Endodermal cell (in vitro differentiated cells): ENCODE data around the gene AP1AR. TPM values are rescaled to one million over a fixed set of nuclear protein-coding genes. Genes with fewer than 3 reads are reported as not detected.

Source experiments
- DNase-seq: peaks from one replicate; pipeline ENCODE4 v3.0.0-alpha.2; 2017
- H3K27ac ChIP-seq: 2 replicates; pipeline ENCODE4 v1.5.1; 2013; ENCODE audit warnings: mild to moderate bottlenecking, low read depth, low read length, moderate library complexity
- H3K27me3 ChIP-seq: 2 replicates; pipeline ENCODE4 v1.6.1; 2013; ENCODE audit warnings: mild to moderate bottlenecking, low read length, moderate library complexity; ENCODE audit not compliant: insufficient read depth, control insufficient read depth, poor library complexity, severe bottlenecking
- H3K36me3 ChIP-seq: 2 replicates; pipeline ENCODE4 v1.7.0; 2013; ENCODE audit warnings: mild to moderate bottlenecking, low read length, moderate library complexity; ENCODE audit not compliant: control insufficient read depth, insufficient read depth
- H3K4me1 ChIP-seq: one replicate; pipeline ENCODE4 v1.7.0; 2013; ENCODE audit warnings: low read length; ENCODE audit not compliant: control insufficient read depth, insufficient read depth
- H3K4me3 ChIP-seq: 2 replicates; pipeline ENCODE4 v1.5.1; 2013; ENCODE audit warnings: mild to moderate bottlenecking, low read length, moderate library complexity
- H3K9ac ChIP-seq: 2 replicates; pipeline ENCODE4 v1.6.1; 2013; ENCODE audit warnings: mild to moderate bottlenecking, low read length, moderate library complexity; ENCODE audit not compliant: poor library complexity, severe bottlenecking; ENCODE audit errors: extremely low read depth
- H3K9me3 ChIP-seq: 2 replicates; pipeline ENCODE4 v1.6.1; 2013; ENCODE audit warnings: mild to moderate bottlenecking, low read length, moderate library complexity; ENCODE audit not compliant: control insufficient read depth
- H3K27ac Mint-ChIP-seq: 2 replicates; pipeline ENCODE4 v1.8.0; 2020; ENCODE audit warnings: mixed read lengths
- H3K27me3 Mint-ChIP-seq: 2 replicates; pipeline ENCODE4 v1.8.0; 2021; ENCODE audit warnings: mild to moderate bottlenecking, mixed read lengths; ENCODE audit not compliant: insufficient read depth
- H3K36me3 Mint-ChIP-seq: 2 replicates; pipeline ENCODE4 v1.8.0; 2020; ENCODE audit warnings: low read depth, mixed read lengths
- H3K4me1 Mint-ChIP-seq: 2 replicates; pipeline ENCODE4 v1.8.0; 2020; ENCODE audit warnings: mixed read lengths
- H3K4me3 Mint-ChIP-seq: 2 replicates; pipeline ENCODE4 v1.8.0; 2020; ENCODE audit warnings: mild to moderate bottlenecking, moderate library complexity, mixed read lengths
- H3K9me3 Mint-ChIP-seq: 2 replicates; pipeline ENCODE4 v1.8.0; 2020; ENCODE audit warnings: mild to moderate bottlenecking, mixed read lengths
- CTCF ChIP-seq: fragments of 200-600 bp; sonication (generic); conservative IDR thresholded peaks from 2 replicates; pipeline ENCODE4 v1.5.0; 2021; ENCODE audit warnings: antibody characterized with exemption, mild to moderate bottlenecking
- WGBS, 2 experiments: methylation state at CpG; one replicate each; pipeline versions ENCODE4 v1.1.5 to v1.1.7; 2013; ENCODE audit warnings: missing lambda C conversion rate in 2 of 2, mixed read lengths in 1 of 2; ENCODE audit not compliant: insufficient coverage in 1 of 2, insufficient read length in 1 of 2; 5-methylcytosine and 5-hydroxymethylcytosine counted together
- total RNA-seq, 2 donors: library from RNA; stranded (reverse); fragmentation: NEBNext Ultra II Directional in 1 of 2; extraction: Animal tissue kit (Norgen Biotek cat#: 25700) in 1 of 2; gene quantifications; 2 replicates in 1 of 2; 3 replicates in 1 of 2; pipeline ENCODE4 v1.2.1, GENCODE V29; 2021

AP1AR gene
- total RNA-seq, 2 donors from 2014 or later, result 22.7 to 24.8 TPM

- no peak for DNase-seq
- Mint-ChIP-seq H3K27me3 (no peaks in the 10 kb centered on the region), H3K9me3 (no peaks in the 10 kb centered on the region), H3K36me3 (peaks cover 26% of the 10 kb centered on the region), H3K4me3 (no peak overlapping the region), H3K27ac (no peak overlapping the region), H3K4me1 (peaks cover 4% of the 10 kb centered on the region)
- Histone ChIP-seq H3K27ac (no peak overlapping the region), H3K9ac (no peak overlapping the region), H3K36me3 (peaks cover 29% of the 10 kb centered on the region), H3K4me3 (no peak overlapping the region), H3K27me3 (no peaks in the 10 kb centered on the region), H3K4me1 (no peaks in the 10 kb centered on the region), H3K9me3 (peaks cover 3% of the 10 kb centered on the region)
- 95 to 100% methylated on average over 2 of the region's 2 CpGs for WGBS, 2 experiments
- no peak for TF ChIP-seq CTCF
Measured at GRCh38 chr4:112257098-112257497, 25.5 kb downstream of the AP1AR start.

GRCh38 chr4:112266823-112267222, 35.2 kb downstream of the AP1AR start:
- peak; percentile 72 for TF ChIP-seq CTCF
- no peak overlapping the region for H3K27ac ChIP-seq
- H3K27ac Mint-ChIP-seq, result no peak overlapping the region

GRCh38 chr4:112270051-112270450, 38.5 kb downstream of the AP1AR start:
- WGBS, 2 experiments, result 93% methylated on average over 1 of the region's 1 CpG; no CpG with 5 or more reads in 1 of the 2 experiments
- Mint-ChIP-seq H3K4me3 (no peak overlapping the region), H3K36me3 (peaks cover 25% of the 10 kb centered on the region), H3K27ac (no peak overlapping the region), H3K9me3 (peaks cover 3% of the 10 kb centered on the region), H3K4me1 (peaks cover 12% of the 10 kb centered on the region), H3K27me3 (no peaks in the 10 kb centered on the region)
- Histone ChIP-seq H3K9me3 (peaks cover 11% of the 10 kb centered on the region), H3K27me3 (no peaks in the 10 kb centered on the region), H3K27ac (no peak overlapping the region), H3K9ac (no peak overlapping the region), H3K36me3 (peaks cover 33% of the 10 kb centered on the region), H3K4me1 (peaks cover 3% of the 10 kb centered on the region), H3K4me3 (no peak overlapping the region)
- TF ChIP-seq CTCF, result no peak
- no peak for DNase-seq

More at GRCh38 chr4:112266823-112267222, 35.2 kb downstream of the AP1AR start:
- Histone ChIP-seq H3K27me3 (no peaks in the 10 kb centered on the region), H3K36me3 (peaks cover 41% of the 10 kb centered on the region), H3K9ac (no peak overlapping the region), H3K4me3 (no peak overlapping the region), H3K9me3 (no peaks in the 10 kb centered on the region), H3K4me1 (peaks cover 3% of the 10 kb centered on the region)
- H3K4me1 Mint-ChIP-seq, result peaks cover 11% of the 10 kb centered on the region
- WGBS, 2 experiments, result 93% methylated on average over 2 of the region's 2 CpGs; no CpG with 5 or more reads in 1 of the 2 experiments
- no peaks in the 10 kb centered on the region for H3K9me3 Mint-ChIP-seq
- H3K36me3 Mint-ChIP-seq, result peaks cover 24% of the 10 kb centered on the region
- H3K4me3 Mint-ChIP-seq, result no peak overlapping the region
- DNase-seq, result no peak
- no peaks in the 10 kb centered on the region for H3K27me3 Mint-ChIP-seq
